ENCODE measurements around the gene FANCL. TPM values are rescaled to one million over a fixed set of nuclear protein-coding genes. Genes with fewer than 3 reads are reported as not detected.
A peak's percentile ranks its signal among the peaks of the same experiment; 100 is the strongest.

The FANCL gene
- total RNA-seq, 1 experiment from 2014 or later, result 34.5 TPM

DNA sequence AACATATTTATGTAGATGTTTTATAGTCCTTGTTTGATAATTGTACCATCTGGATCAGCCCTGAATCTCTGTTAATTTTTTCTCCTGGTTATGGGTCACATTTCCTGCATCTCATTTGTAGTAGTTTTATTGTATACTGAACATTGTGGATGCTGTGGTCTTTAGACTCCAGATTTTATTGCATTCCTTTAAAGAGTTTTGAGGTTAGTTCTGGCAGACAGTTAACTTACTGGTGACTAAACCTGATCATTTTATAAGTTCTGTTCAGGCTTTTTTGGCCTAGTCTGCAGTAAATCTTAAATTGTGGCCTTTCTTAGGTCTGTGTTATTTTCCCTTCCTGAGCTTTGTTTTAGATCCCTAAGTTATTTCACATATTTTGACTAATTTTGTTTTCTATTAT lies 84.3 kb downstream of the FANCL start (continued):
- TF ChIP-seq, protein P1, sequence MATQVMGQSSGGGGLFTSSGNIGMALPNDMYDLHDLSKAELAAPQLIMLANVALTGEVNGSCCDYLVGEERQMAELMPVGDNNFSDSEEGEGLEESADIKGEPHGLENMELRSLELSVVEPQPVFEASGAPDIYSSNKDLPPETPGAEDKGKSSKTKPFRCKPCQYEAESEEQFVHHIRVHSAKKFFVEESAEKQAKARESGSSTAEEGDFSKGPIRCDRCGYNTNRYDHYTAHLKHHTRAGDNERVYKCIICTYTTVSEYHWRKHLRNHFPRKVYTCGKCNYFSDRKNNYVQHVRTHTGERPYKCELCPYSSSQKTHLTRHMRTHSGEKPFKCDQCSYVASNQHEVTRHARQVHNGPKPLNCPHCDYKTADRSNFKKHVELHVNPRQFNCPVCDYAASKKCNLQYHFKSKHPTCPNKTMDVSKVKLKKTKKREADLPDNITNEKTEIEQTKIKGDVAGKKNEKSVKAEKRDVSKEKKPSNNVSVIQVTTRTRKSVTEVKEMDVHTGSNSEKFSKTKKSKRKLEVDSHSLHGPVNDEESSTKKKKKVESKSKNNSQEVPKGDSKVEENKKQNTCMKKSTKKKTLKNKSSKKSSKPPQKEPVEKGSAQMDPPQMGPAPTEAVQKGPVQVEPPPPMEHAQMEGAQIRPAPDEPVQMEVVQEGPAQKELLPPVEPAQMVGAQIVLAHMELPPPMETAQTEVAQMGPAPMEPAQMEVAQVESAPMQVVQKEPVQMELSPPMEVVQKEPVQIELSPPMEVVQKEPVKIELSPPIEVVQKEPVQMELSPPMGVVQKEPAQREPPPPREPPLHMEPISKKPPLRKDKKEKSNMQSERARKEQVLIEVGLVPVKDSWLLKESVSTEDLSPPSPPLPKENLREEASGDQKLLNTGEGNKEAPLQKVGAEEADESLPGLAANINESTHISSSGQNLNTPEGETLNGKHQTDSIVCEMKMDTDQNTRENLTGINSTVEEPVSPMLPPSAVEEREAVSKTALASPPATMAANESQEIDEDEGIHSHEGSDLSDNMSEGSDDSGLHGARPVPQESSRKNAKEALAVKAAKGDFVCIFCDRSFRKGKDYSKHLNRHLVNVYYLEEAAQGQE (IDR thresholded peaks at IDR 0.05; ENCODE audit: low read depth), result no peak
- no peak for TF ChIP-seq POLR2A (IDR thresholded peaks at IDR 0.05; ENCODE audit: borderline replicate concordance, extremely low read depth, insufficient read depth, insufficient read length)
- no peak for TF ChIP-seq FOSL1 (IDR thresholded peaks at IDR 0.05; ENCODE audit: low read depth)
- no peak for TF ChIP-seq EZH2 (IDR thresholded peaks at IDR 0.05)

DNA sequence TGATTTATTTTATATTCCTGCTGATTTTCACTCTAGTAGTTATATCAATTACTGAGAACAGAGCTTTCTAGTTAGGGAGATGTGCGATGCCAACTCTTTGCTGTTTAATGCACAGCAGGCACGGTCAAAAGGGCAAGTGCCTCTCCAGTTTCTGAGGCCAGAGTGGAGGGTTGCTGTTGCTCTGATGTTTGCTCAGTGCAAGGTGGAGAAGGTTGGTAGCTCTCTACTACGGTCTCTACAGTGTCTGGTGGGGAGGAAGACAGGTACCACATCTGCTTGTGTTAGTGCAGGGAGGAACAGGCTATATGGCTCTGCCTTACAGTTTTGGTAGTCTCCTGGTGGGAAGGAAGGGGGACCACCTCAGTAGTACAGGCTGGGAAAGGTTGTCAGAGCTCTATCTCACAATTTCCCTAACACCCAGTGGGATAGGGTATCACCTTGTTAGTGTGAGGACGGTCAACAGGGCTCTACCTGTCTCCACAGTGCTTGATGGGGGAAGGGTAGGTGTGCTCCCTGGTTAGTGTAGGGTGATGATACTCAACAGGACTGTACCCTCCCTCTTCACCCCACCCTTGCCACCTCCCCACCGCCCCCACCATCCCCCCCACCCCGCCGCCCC lies 85.9 kb downstream of the FANCL start:
- no peaks in the 10 kb centered on the region for H3K9me2 ChIP-seq (ENCODE audit: insufficient read depth)
- CTCF ChIA-PET, result no interaction called here
- no peaks in the 10 kb centered on the region for H3K79me2 ChIP-seq (ENCODE audit: insufficient read depth, low read length)
- H3K4me1 ChIP-seq (ENCODE audit: control insufficient read depth in 1 of 2, insufficient read depth in 2 of 2, low read length in 2 of 2), result no peaks in the 10 kb centered on the region
- no peak for TF ChIP-seq POLR2A (IDR thresholded peaks at IDR 0.05; ENCODE audit: borderline replicate concordance, extremely low read depth, insufficient read depth, insufficient read length)
- no peak for TF ChIP-seq EZH2phosphoT487 (IDR thresholded peaks at IDR 0.05; ENCODE audit: borderline replicate concordance)
- TF ChIP-seq SRF (IDR thresholded peaks at IDR 0.05; ENCODE audit: low read depth), result no peak
- TF ChIP-seq ZBTB33 (IDR thresholded peaks at IDR 0.05; ENCODE audit: extremely low read depth, insufficient replicate concordance, low read length), result no peak
- no peak for TF ChIP-seq ATF3 (IDR thresholded peaks at IDR 0.05)
- TF ChIP-seq ZNF274 (IDR thresholded peaks at IDR 0.05; ENCODE audit: low read depth, low read length), result no peak
- peaks cover 7 to 23% of the 10 kb centered on the region in 2 experiments; a peak in 3 of 4 replicates for H3K36me3 ChIP-seq (ENCODE audit: control insufficient read depth in 1 of 2, insufficient read depth in 2 of 2, low read length in 2 of 2)
- intact Hi-C loops (cut with micrococcal nuclease), result no loop called here
- no peak overlapping the region for H3K4me3 ChIP-seq (replicated peaks in 1 of 2; ENCODE audit: low read depth in 1 of 2, low read length in 2 of 2)
- no peaks in the 10 kb centered on the region for H4K20me1 ChIP-seq (ENCODE audit: insufficient read depth)
- BruUV-seq (replicated peaks), result no TSS peak
- RAD21 ChIA-PET (ENCODE audit: low non-redundant PET in 1 of 2, low total read pairs in 2 of 2, uncharacterized antibody in 2 of 2, unreplicated experiment in 2 of 2), result no interaction called here
- POLR2A ChIA-PET, result no interaction called here
- H3K9ac ChIP-seq (ENCODE audit: low read length), result no peak overlapping the region
- no peak overlapping the region for H2AFZ ChIP-seq (ENCODE audit: low read depth, low read length, poor library complexity, severe bottlenecking)
- no peaks in the 10 kb centered on the region for H3K9me3 ChIP-seq (ENCODE audit: control insufficient read depth in 1 of 2, insufficient read depth in 1 of 2, low read depth in 1 of 2, low read length in 2 of 2)
- no peaks in the 10 kb centered on the region for H3K27me3 ChIP-seq (ENCODE audit: insufficient read depth, low read length)
- no peak overlapping the region for H3K4me2 ChIP-seq (ENCODE audit: low read length)
- DNase-seq (ENCODE audit: low read depth, low spot score) (no peak), ATAC-seq (peak; percentile 49)
- no peak overlapping the region for H3K27ac ChIP-seq (ENCODE audit: low read depth, low read length)
